ENCODE measurements around the gene ZNF488.
"Not testable (repeated sequence)": the region's sequence is repeated elsewhere in the genome, so short reads cannot be mapped to it uniquely, and the experiment has no call there.

ZNF488 gene

GRCh38 chr10:47384148-47384921 is at the start of gene ZNF488:
ZNF488 (minus strand) TSS chr10:47384293; CDS start chr10:47368829, 15,464 bp downstream.
- DNase-seq (peak; percentile 69), ATAC-seq (replicated peaks) (peak; percentile 92 to 94)
- Mint-ChIP-seq H3K9me3 (peaks cover 11 to 16% of the 10 kb centered on the region in 2 donors), H3K4me1 (peaks cover 5 to 12% of the 10 kb centered on the region in 2 donors), H3K4me3 (peak within 1 kb of the TSS; percentile 83 to 85), H3K27ac (peak within 1 kb of the TSS; percentile 16), H3K36me3 (peaks cover 1 to 11% of the 10 kb centered on the region in 2 donors), H3K27me3 (peaks cover 55 to 57% of the 10 kb centered on the region in 2 donors)

- peaks cover 2 to 9% of the 10 kb centered on the region in 2 donors for H3K27me3 Mint-ChIP-seq
- no peak overlapping the region for H3K27ac Mint-ChIP-seq
- no peak overlapping the region for H3K4me3 Mint-ChIP-seq
- H3K36me3 Mint-ChIP-seq = no peaks in the 10 kb centered on the region
- H3K9me3 Mint-ChIP-seq = peaks cover 6 to 16% of the 10 kb centered on the region in 2 donors
- ATAC-seq (replicated peaks) = no peak
- H3K4me1 Mint-ChIP-seq = no peaks in the 10 kb centered on the region
- no peak for DNase-seq
Observed at GRCh38 chr10:47425813-47426419, 41.8 kb upstream of the ZNF488 start.

- Mint-ChIP-seq H3K36me3 (no peaks in the 10 kb centered on the region), H3K9me3 (peaks cover 5 to 16% of the 10 kb centered on the region in 2 donors), H3K27ac (no peak overlapping the region), H3K4me1 (no peaks in the 10 kb centered on the region), H3K27me3 (no peaks in the 10 kb centered on the region), H3K4me3 (no peak overlapping the region)
- no peak for DNase-seq
- no peak for ATAC-seq (replicated peaks)
Observed at GRCh38 chr10:47424231-47424630, 40.1 kb upstream of the ZNF488 start.

- no peak for ATAC-seq (replicated peaks)
- Mint-ChIP-seq H3K27me3 (no peaks in the 10 kb centered on the region), H3K9me3 (peaks cover 5 to 12% of the 10 kb centered on the region in 2 donors), H3K27ac (no peak overlapping the region), H3K36me3 (no peaks in the 10 kb centered on the region), H3K4me1 (no peaks in the 10 kb centered on the region), H3K4me3 (no peak overlapping the region)
- DNase-seq = no peak
Observed at GRCh38 chr10:47423476-47423875, 39.4 kb upstream of the ZNF488 start.

- no peak for ATAC-seq (replicated peaks)
- H3K27ac Mint-ChIP-seq = no peak overlapping the region
- no peaks in the 10 kb centered on the region for H3K27me3 Mint-ChIP-seq
- no peaks in the 10 kb centered on the region for H3K4me1 Mint-ChIP-seq
- H3K4me3 Mint-ChIP-seq = no peak overlapping the region
- peaks cover 2 to 7% of the 10 kb centered on the region in 2 donors for H3K9me3 Mint-ChIP-seq
- H3K36me3 Mint-ChIP-seq = no peaks in the 10 kb centered on the region
- no peak for DNase-seq
Observed at GRCh38 chr10:47421057-47421952, 37.2 kb upstream of the ZNF488 start.

GRCh38 chr10:47420305-47421056 is 36.4 kb upstream of the ZNF488 start:
- no peaks in the 10 kb centered on the region for H3K27me3 Mint-ChIP-seq
- DNase-seq (no peak), ATAC-seq (replicated peaks) (no peak)
- H3K27ac Mint-ChIP-seq = no peak overlapping the region
- H3K4me1 Mint-ChIP-seq = no peaks in the 10 kb centered on the region
- peaks cover 2 to 3% of the 10 kb centered on the region in 2 donors for H3K9me3 Mint-ChIP-seq
- H3K4me3 Mint-ChIP-seq = no peak overlapping the region
- H3K36me3 Mint-ChIP-seq = no peaks in the 10 kb centered on the region

- H3K27ac Mint-ChIP-seq = no peak overlapping the region
- no peaks in the 10 kb centered on the region for H3K9me3 Mint-ChIP-seq
- no peaks in the 10 kb centered on the region for H3K36me3 Mint-ChIP-seq
- no peaks in the 10 kb centered on the region for H3K4me1 Mint-ChIP-seq
- ATAC-seq (replicated peaks) (no peak), DNase-seq (no peak)
- no peaks in the 10 kb centered on the region for H3K27me3 Mint-ChIP-seq
- no peak overlapping the region for H3K4me3 Mint-ChIP-seq
Observed at GRCh38 chr10:47419421-47419820, 35.3 kb upstream of the ZNF488 start.

- no peaks in the 10 kb centered on the region for H3K36me3 Mint-ChIP-seq
- DNase-seq (no peak), ATAC-seq (replicated peaks) (no peak)
- H3K4me3 Mint-ChIP-seq = no peak overlapping the region
- H3K27me3 Mint-ChIP-seq = no peaks in the 10 kb centered on the region
- H3K9me3 Mint-ChIP-seq = no peaks in the 10 kb centered on the region
- H3K4me1 Mint-ChIP-seq = no peaks in the 10 kb centered on the region
- no peak overlapping the region for H3K27ac Mint-ChIP-seq
Observed at GRCh38 chr10:47418966-47419365, 34.9 kb upstream of the ZNF488 start.

GRCh38 chr10:47418321-47418720 is 34.2 kb upstream of the ZNF488 start:
- no peaks in the 10 kb centered on the region for H3K9me3 Mint-ChIP-seq
- no peaks in the 10 kb centered on the region for H3K4me1 Mint-ChIP-seq
- no peak overlapping the region for H3K27ac Mint-ChIP-seq
- H3K27me3 Mint-ChIP-seq = no peaks in the 10 kb centered on the region
- no peak for DNase-seq
- no peaks in the 10 kb centered on the region for H3K36me3 Mint-ChIP-seq
- H3K4me3 Mint-ChIP-seq = no peak overlapping the region
- ATAC-seq (replicated peaks) = no peak

- not testable (repeated sequence) for H3K27ac Mint-ChIP-seq; ATAC-seq (replicated peaks); H3K4me1 Mint-ChIP-seq; H3K9me3 Mint-ChIP-seq; H3K27me3 Mint-ChIP-seq; H3K36me3 Mint-ChIP-seq; H3K4me3 Mint-ChIP-seq; DNase-seq
Observed at GRCh38 chr10:47416305-47417218, 32.5 kb upstream of the ZNF488 start.

- DNase-seq (no peak), ATAC-seq (replicated peaks) (no peak)
- Mint-ChIP-seq H3K9me3 (no peaks in the 10 kb centered on the region), H3K36me3 (no peaks in the 10 kb centered on the region), H3K4me1 (no peaks in the 10 kb centered on the region), H3K27ac (no peak overlapping the region), H3K4me3 (no peak overlapping the region), H3K27me3 (no peaks in the 10 kb centered on the region)
Observed at GRCh38 chr10:47415520-47416304, 31.6 kb upstream of the ZNF488 start.

GRCh38 chr10:47414752-47415519 is 30.8 kb upstream of the ZNF488 start:
- no peaks in the 10 kb centered on the region for H3K27me3 Mint-ChIP-seq
- H3K4me3 Mint-ChIP-seq = no peak overlapping the region
- no peaks in the 10 kb centered on the region for H3K4me1 Mint-ChIP-seq
- DNase-seq = no peak
- H3K27ac Mint-ChIP-seq = no peak overlapping the region
- no peaks in the 10 kb centered on the region for H3K36me3 Mint-ChIP-seq
- no peaks in the 10 kb centered on the region for H3K9me3 Mint-ChIP-seq
- ATAC-seq (replicated peaks) = no peak

Data from stimulated activated naive B cell treated with anti-CD40 and anti-IgM and Interleukin-4, amounts not matched to agents 10 μg/mL and 1 μg/mL and 100 μg/mL, for 72 hours (primary cell).